Psoas muscle (tissue), 8 donors: ENCODE results near the gene UNG. TPM values are rescaled to one million over a fixed set of nuclear protein-coding genes. Genes with fewer than 3 reads are reported as not detected.

Source experiments
- ATAC-seq, 4 donors: fragments of 200-7000 bp; cut with Tn5 transposase; one replicate each; pipeline ENCODE4 v1.9.1; 2020; ENCODE audit warnings: moderate library complexity in 3 of 4, mild to moderate bottlenecking in 2 of 4
- DNase-seq, 2 donors: peaks; one replicate each; pipeline ENCODE4 v3.0.0-alpha.2; 2020
- H3K27ac ChIP-seq: fragments of 200-600 bp; one replicate; pipeline ENCODE4 v1.8.0; 2022
- H3K27me3 ChIP-seq, 3 donors: fragments of 200-600 bp in 1 of 3; one replicate each; pipeline versions ENCODE4 v1.6.1 to v1.8.0; 2013 to 2022; ENCODE audit warnings: low read length in 2 of 3, mild to moderate bottlenecking in 2 of 3, moderate library complexity in 1 of 3; ENCODE audit not compliant: insufficient read depth in 3 of 3
- H3K36me3 ChIP-seq, 2 donors: fragments of 200-600 bp in 1 of 2; one replicate each; pipeline versions ENCODE4 v1.6.1 to v1.8.0; 2013 to 2022; ENCODE audit warnings: low read depth in 1 of 2, mild to moderate bottlenecking in 1 of 2, moderate library complexity in 1 of 2; ENCODE audit not compliant: insufficient read depth in 1 of 2
- H3K4me1 ChIP-seq: fragments of 200-600 bp; one replicate; pipeline ENCODE4 v1.8.0; 2022
- H3K4me3 ChIP-seq: fragments of 200-600 bp; one replicate; pipeline ENCODE4 v1.8.0; 2022; ENCODE audit warnings: mild to moderate bottlenecking
- H3K9me3 ChIP-seq: fragments of 200-600 bp; one replicate; pipeline ENCODE4 v1.8.0; 2022
- CTCF ChIP-seq: fragments of 200-600 bp; IDR thresholded peaks from one replicate; pipeline ENCODE4 v1.8.0; 2022; ENCODE audit warnings: antibody characterized with exemption
- WGBS, 3 donors: extraction: QIAGEN DNeasy Blood & Tissue Kit; methylation state at CpG; one replicate each; pipeline versions ENCODE4 v1.1.6 to v1.1.7; 2013; 5-methylcytosine and 5-hydroxymethylcytosine counted together
- intact Hi-C, 2 donors: fragments of 100-400 bp; cut with DNase I; formaldehyde crosslinking; loops; one replicate each; pipeline versions ENCODE4 v1.11.0 to v1.14.2; 2022
- polyA plus RNA-seq, 3 donors: library from polyadenylated mRNA; stranded (reverse); fragments of 200-250 nt; gene quantifications; one replicate each; pipeline ENCODE4 v1.2.3, GENCODE V29; 2013
- total RNA-seq, 4 donors: library from RNA; stranded (reverse); fragmentation: NEBNext Ultra II Directional in 2 of 4; extraction: Animal tissue kit (Norgen Biotek cat#: 25700) in 2 of 4; gene quantifications; one replicate each; pipeline versions ENCODE4 v1.2.1 to v1.2.4, GENCODE V29; 2021 to 2023
- donor health status: healthy with polysubstance abuse.
- donor health status: DM: no; HTN: no; CAD: no; lungs with moderate emphysema.
- donor health status: Bipolar disorder and iron deficiency.
- donor health status: healthy.
- donor health status: DM: yes; HTN: yes; CAD: no.
- donor health status: DM: no; HTN: no; CAD: no.
- donor health status: DM: no; HTN: no; CAD: no.
- donor health status: DM: yes; HTN: yes; CAD: no.

The UNG gene
- total and polyA plus RNA-seq, 7 donors, result 34.3 to 93.1 (median 41.7) TPM

- Histone ChIP-seq H3K27ac (peak overlapping the region; percentile 71), H3K27me3 (no peaks in the 10 kb centered on the region)
- intact Hi-C loops, result no loop called here
These were observed 52.8 kb downstream of the UNG start for GRCh38 chr12:109150124-109150640.

GRCh38 chr12:109151457-109151856, 54.1 kb downstream of the UNG start:
- WGBS, 3 donors, result 83 to 92% (median 83%) methylated on average over 4 of the region's 4 CpGs
- no peak for DNase-seq
- Histone ChIP-seq H3K36me3 (no peaks in the 10 kb centered on the region), H3K27me3 (no peaks in the 10 kb centered on the region), H3K27ac (peak overlapping the region; percentile 28), H3K4me1 (peaks cover 76% of the 10 kb centered on the region), H3K4me3 (no peak overlapping the region), H3K9me3 (no peaks in the 10 kb centered on the region)
- no peak for ATAC-seq
- intact Hi-C loops, result no loop called here
- TF ChIP-seq CTCF, result no peak

More at GRCh38 chr12:109150124-109150640, 52.8 kb downstream of the UNG start:
- no peak overlapping the region for H3K4me3 ChIP-seq
- no peak for DNase-seq
- no peak for TF ChIP-seq CTCF
- ATAC-seq, result no peak
- 84 to 94% (median 88%) methylated on average over 9 of the region's 9 CpGs for WGBS, 3 donors
- no peaks in the 10 kb centered on the region for H3K36me3 ChIP-seq
- peaks cover 77% of the 10 kb centered on the region for H3K4me1 ChIP-seq
- H3K9me3 ChIP-seq, result no peaks in the 10 kb centered on the region

GRCh38 chr12:109153821-109154441, 56.5 kb downstream of the UNG start:
- H3K4me1 ChIP-seq, result peaks cover 66% of the 10 kb centered on the region
- TF ChIP-seq CTCF, result no peak
- ATAC-seq (peak; percentile 13 to 25 (median 20)), DNase-seq (no peak)
- 36 to 44% (median 39%) methylated on average over 18 of the region's 18 CpGs for WGBS, 3 donors
- H3K4me3 ChIP-seq, result peak overlapping the region; percentile 75
- intact Hi-C loops, result loop anchor here in 1 of 2 donors (2.0 kb wide), 1 partner anchor 43 kb away; no protein-coding TSS in a partner anchor
- H3K9me3 ChIP-seq, result no peaks in the 10 kb centered on the region
- no peaks in the 10 kb centered on the region for H3K36me3 ChIP-seq
- peak overlapping the region; percentile 80 for H3K27ac ChIP-seq
- no peaks in the 10 kb centered on the region for H3K27me3 ChIP-seq

- Histone ChIP-seq H3K27me3 (no peaks in the 10 kb centered on the region), H3K36me3 (no peaks in the 10 kb centered on the region), H3K27ac (peak overlapping the region; percentile 80), H3K9me3 (no peaks in the 10 kb centered on the region), H3K4me1 (peaks cover 64% of the 10 kb centered on the region), H3K4me3 (peak overlapping the region; percentile 75)
- 1 to 2% (median 1%) methylated on average over 54 to 61 of the region's 61 CpGs for WGBS, 3 donors
- DNase-seq (peak; percentile 87 to 93), ATAC-seq (peak; percentile 84 to 96 (median 88))
- intact Hi-C loops, result loop anchor here (2.0 to 5.0 kb wide), 2 partner anchors 42 to 44 kb away; no protein-coding TSS in a partner anchor
- TF ChIP-seq CTCF, result no peak
These were observed 57.3 kb downstream of the UNG start for GRCh38 chr12:109154451-109155438.
